WERI-Rb-1 (cell line): ENCODE measurements around the gene CACNA1D.

Source experiments
- DNase-seq: peaks from one replicate; pipeline ENCODE4 v3.0.0-alpha.2; 2020
- H3K27ac ChIP-seq: fragments of 250-450 bp; sonication (Bioruptor Pico); 2 replicates; pipeline ENCODE4 v1.5.1; 2020; ENCODE audit warnings: mild to moderate bottlenecking, moderate library complexity
- H3K27me3 ChIP-seq: fragments of 250-450 bp; sonication (Bioruptor Pico); 2 replicates; pipeline ENCODE4 v1.5.1; 2021; ENCODE audit warnings: mild to moderate bottlenecking, low read depth, moderate library complexity; ENCODE audit not compliant: insufficient read depth, severe bottlenecking
- H3K36me3 ChIP-seq: fragments of 250-450 bp; sonication (Bioruptor Pico); 2 replicates; pipeline ENCODE4 v1.5.1; 2020; ENCODE audit warnings: mild to moderate bottlenecking, moderate library complexity
- H3K4me3 ChIP-seq: 2 replicates; pipeline ENCODE4 v1.5.1; 2011; ENCODE audit warnings: low read depth, mild to moderate bottlenecking, control low read depth, low read length
- H3K9me3 ChIP-seq: fragments of 250-450 bp; sonication (Bioruptor Pico); 2 replicates; pipeline ENCODE4 v1.5.1; 2021; ENCODE audit warnings: mild to moderate bottlenecking, moderate library complexity; ENCODE audit not compliant: severe bottlenecking
- CTCF ChIP-seq: IDR thresholded peaks from 2 replicates; pipeline ENCODE4 v1.5.1; 2011; ENCODE audit warnings: low read depth, mild to moderate bottlenecking, control low read depth, inconsistent platforms, low read length

The CACNA1D gene

GRCh38 chr3:53525765-53526703, 31.6 kb downstream of the CACNA1D start:
- no peaks in the 10 kb centered on the region for H3K27me3 ChIP-seq
- DNase-seq: peak; percentile 15
- H3K36me3 ChIP-seq: no peaks in the 10 kb centered on the region
- H3K9me3 ChIP-seq: no peaks in the 10 kb centered on the region
- no peak overlapping the region for H3K4me3 ChIP-seq
- no peak overlapping the region for H3K27ac ChIP-seq
- TF ChIP-seq CTCF: no peak

GRCh38 chr3:53526704-53527055, 32.3 kb downstream of the CACNA1D start:
- no peak overlapping the region for H3K27ac ChIP-seq
- TF ChIP-seq CTCF: no peak
- H3K4me3 ChIP-seq: no peak overlapping the region

DNA sequence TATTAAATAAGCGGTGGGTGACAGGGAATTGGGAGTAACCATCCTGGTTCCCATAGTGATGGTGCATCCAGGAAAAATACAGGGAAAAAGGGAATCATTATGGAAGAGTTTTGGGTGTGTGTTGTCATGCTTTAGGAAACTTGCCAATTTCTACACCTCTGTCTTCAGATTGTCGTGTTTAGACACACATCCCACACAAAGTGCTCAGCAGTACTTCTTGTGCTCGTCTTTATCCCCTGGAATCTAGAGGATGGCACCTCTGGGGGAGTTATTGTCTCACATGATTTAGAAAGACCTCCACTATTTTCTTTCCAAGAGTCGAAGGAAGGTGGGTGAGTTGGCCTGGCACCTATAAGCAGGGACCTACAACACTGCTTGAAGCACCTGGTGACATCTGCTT, 35.8 kb downstream of the CACNA1D start:
- no peak overlapping the region for H3K4me3 ChIP-seq
- no peak for DNase-seq
- no peaks in the 10 kb centered on the region for H3K36me3 ChIP-seq
- H3K9me3 ChIP-seq: no peaks in the 10 kb centered on the region
- H3K27ac ChIP-seq: no peak overlapping the region
- no peak for TF ChIP-seq CTCF
- H3K27me3 ChIP-seq: no peaks in the 10 kb centered on the region

More at GRCh38 chr3:53526704-53527055, 32.3 kb downstream of the CACNA1D start:
- no peaks in the 10 kb centered on the region for H3K27me3 ChIP-seq
- DNase-seq: no peak
- no peaks in the 10 kb centered on the region for H3K36me3 ChIP-seq
- no peaks in the 10 kb centered on the region for H3K9me3 ChIP-seq

DNA sequence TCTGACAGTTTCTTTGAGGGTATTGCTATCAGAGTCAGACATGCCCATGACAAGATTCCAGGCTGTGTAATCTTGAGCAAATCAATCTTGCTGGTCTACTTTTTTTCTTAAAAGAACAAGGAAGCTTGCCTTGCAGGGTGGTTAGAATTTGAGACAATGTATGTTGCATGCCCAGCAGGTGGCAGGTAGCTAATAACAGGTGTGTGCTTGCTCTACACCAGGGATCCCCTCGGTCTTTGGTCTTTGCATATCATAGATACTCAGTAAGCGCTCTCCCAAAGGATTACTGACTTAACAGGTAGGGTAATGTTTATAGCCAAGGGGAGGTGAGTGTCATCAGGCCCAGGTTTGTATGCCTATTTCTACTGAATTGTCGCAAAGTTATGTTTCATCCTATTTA, 37.3 kb downstream of the CACNA1D start:
- no peaks in the 10 kb centered on the region for H3K9me3 ChIP-seq
- H3K4me3 ChIP-seq: no peak overlapping the region
- H3K27ac ChIP-seq: no peak overlapping the region
- no peak for TF ChIP-seq CTCF
- DNase-seq: no peak
- H3K27me3 ChIP-seq: no peaks in the 10 kb centered on the region
- H3K36me3 ChIP-seq: no peaks in the 10 kb centered on the region

DNA sequence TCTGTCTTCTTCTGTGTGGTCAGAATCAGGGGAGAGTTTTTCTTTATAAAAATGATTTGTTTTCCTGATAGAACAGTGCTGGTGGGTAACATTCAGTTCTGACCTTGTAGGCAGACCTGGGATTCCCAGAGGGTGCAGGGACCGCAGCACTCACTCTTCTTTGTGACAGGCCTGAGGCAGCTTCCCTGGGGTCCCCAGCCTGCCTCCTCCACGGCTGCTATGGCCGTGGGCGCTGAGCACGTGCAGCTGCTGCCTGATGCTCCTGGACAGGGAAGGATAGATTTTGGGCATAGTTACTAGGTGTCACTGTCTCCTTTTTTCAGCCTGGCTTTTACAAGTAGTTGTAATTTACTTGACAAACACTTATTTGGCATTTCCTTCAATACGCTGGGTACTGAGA, 39.1 kb downstream of the CACNA1D start:
- no peak overlapping the region for H3K27ac ChIP-seq
- no peak for DNase-seq
- no peaks in the 10 kb centered on the region for H3K27me3 ChIP-seq
- H3K4me3 ChIP-seq: no peak overlapping the region
- no peaks in the 10 kb centered on the region for H3K36me3 ChIP-seq
- no peaks in the 10 kb centered on the region for H3K9me3 ChIP-seq
- no peak for TF ChIP-seq CTCF

GRCh38 chr3:53534216-53534615, 39.8 kb downstream of the CACNA1D start:
- H3K27ac ChIP-seq: no peak overlapping the region

More at GRCh38 chr3:53534216-53534615, 39.8 kb downstream of the CACNA1D start:
- no peak for DNase-seq
- Histone ChIP-seq H3K36me3 (no peaks in the 10 kb centered on the region), H3K9me3 (no peaks in the 10 kb centered on the region), H3K4me3 (no peak overlapping the region), H3K27me3 (no peaks in the 10 kb centered on the region)
- TF ChIP-seq CTCF: no peak
